CD4-positive, alpha-beta T cell (primary cell): ENCODE results near the gene BMP10. TPM values are rescaled to one million over a fixed set of nuclear protein-coding genes. Genes with fewer than 3 reads are reported as not detected.
A peak's percentile ranks its signal among the peaks of the same experiment; 100 is the strongest.

Experiments used
- ATAC-seq: fragments of 200-7000 bp; cut with Tn5 transposase; one replicate; pipeline ENCODE4 v1.10.0; 2022; ENCODE audit warnings: mild to moderate bottlenecking; ENCODE audit not compliant: poor library complexity
- CTCF ChIA-PET: fragments of 350-600 bp; sonication (Branson Sonifier 250); formaldehyde crosslinking; loops from one replicate; lab custom pipeline; 2021; ENCODE audit warnings: antibody characterized with exemption, inconsistent platforms; lab: Charles Lee
- POLR2A ChIA-PET: fragments of 350-600 bp; sonication (Branson Sonifier 250); formaldehyde crosslinking; loops from one replicate; lab custom pipeline; 2021; ENCODE audit warnings: antibody characterized with exemption, inconsistent platforms; lab: Charles Lee
- DNase-seq, 14 experiments: peaks; one replicate each; pipeline ENCODE4 v3.0.0-alpha.2; 2013 to 2020; ENCODE audit warnings: mixed read lengths in 2 of 14
- H3K27ac ChIP-seq, 2 donors: one replicate each; pipeline versions ENCODE4 v1.5.1 to v1.7.0; 2013; ENCODE audit warnings: low read length in 2 of 2, low read depth in 1 of 2, mild to moderate bottlenecking in 1 of 2
- H3K27me3 ChIP-seq, 2 experiments: 1 replicate in 1 of 2; 2 replicates in 1 of 2; pipeline versions ENCODE4 v1.6.1 to v1.7.0; 2013; ENCODE audit warnings: low read length in 2 of 2, control low read depth in 1 of 2, mild to moderate bottlenecking in 1 of 2, moderate library complexity in 1 of 2; ENCODE audit not compliant: insufficient read depth in 2 of 2, control insufficient read depth in 1 of 2
- H3K36me3 ChIP-seq: one replicate; pipeline ENCODE4 v1.6.1; 2013; ENCODE audit warnings: low read length, control low read depth; ENCODE audit not compliant: insufficient read depth
- H3K4me1 ChIP-seq: one replicate; pipeline ENCODE4 v1.6.1; 2013; ENCODE audit warnings: low read length, control low read depth; ENCODE audit not compliant: insufficient read depth
- H3K4me3 ChIP-seq: one replicate; pipeline ENCODE4 v1.5.1; 2013; ENCODE audit warnings: mild to moderate bottlenecking, low read length, moderate library complexity
- H3K9me3 ChIP-seq, 2 experiments: 1 replicate in 1 of 2; 2 replicates in 1 of 2; pipeline versions ENCODE4 v1.6.1 to v1.7.0; 2013; ENCODE audit warnings: low read length in 2 of 2, mild to moderate bottlenecking in 2 of 2, control low read depth in 1 of 2, moderate library complexity in 1 of 2; ENCODE audit not compliant: control insufficient read depth in 1 of 2, insufficient read depth in 1 of 2
- H3K27ac Mint-ChIP-seq: one replicate; pipeline ENCODE4 v1.8.0; 2020; ENCODE audit warnings: mixed read lengths
- H3K27me3 Mint-ChIP-seq: one replicate; pipeline ENCODE4 v1.8.0; 2021; ENCODE audit warnings: mixed read lengths
- H3K36me3 Mint-ChIP-seq: one replicate; pipeline ENCODE4 v1.8.0; 2021; ENCODE audit warnings: low read depth, mixed read lengths
- H3K4me1 Mint-ChIP-seq: one replicate; pipeline ENCODE4 v1.8.0; 2021; ENCODE audit warnings: low read depth, mixed read lengths
- H3K4me3 Mint-ChIP-seq: one replicate; pipeline ENCODE4 v1.8.0; 2020; ENCODE audit warnings: mild to moderate bottlenecking, mixed read lengths
- H3K9me3 Mint-ChIP-seq: one replicate; pipeline ENCODE4 v1.8.0; 2020; ENCODE audit warnings: mixed read lengths
- CTCF ChIP-seq: fragments of 200-600 bp; IDR thresholded peaks from one replicate; pipeline ENCODE4 v1.8.0; 2022; ENCODE audit warnings: antibody characterized with exemption, mild to moderate bottlenecking
- intact Hi-C, 2 experiments: fragments of 100-400 bp; cut with DNase I in 1 of 2; cut with micrococcal nuclease in 1 of 2; formaldehyde crosslinking; loops; one replicate each; pipeline versions ENCODE4 v1.15.1 to v1.9.0; 2023 to 2025; cut with DNase I, micrococcal nuclease
- total RNA-seq, 174 experiments: library from RNA in 2 of 174; stranded (reverse) in 2 of 174; gene quantifications; one replicate each; pipeline ENCODE4 v1.2.3 and lab custom pipeline; 2021 to 2026

BMP10 gene
- total RNA-seq, 2 experiments from 2014 or later = not detected

DNA sequence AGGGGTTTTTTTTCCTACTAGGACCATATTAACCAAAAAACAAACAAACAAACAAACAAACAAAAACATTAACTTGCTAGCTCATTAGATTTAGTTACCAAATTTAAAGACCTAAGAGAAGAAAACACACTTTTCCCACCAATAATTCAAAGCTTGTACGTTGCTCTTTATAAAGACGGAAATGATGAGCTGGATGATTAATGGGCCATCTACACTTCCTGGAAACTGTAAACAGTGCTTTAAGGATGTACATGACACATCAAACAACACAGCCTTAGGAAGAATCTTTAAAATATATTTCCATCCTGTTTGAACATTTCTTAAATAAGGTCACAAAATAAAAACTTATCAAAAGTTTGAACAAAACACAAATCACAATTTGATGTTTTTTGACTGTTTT is 982 bp downstream of the BMP10 start:
- H3K9me3 ChIP-seq = no peaks in the 10 kb centered on the region
- CTCF ChIA-PET = interaction anchor here (1.1 kb wide), 1 partner anchor 10 kb away, joined by 3 read pairs; no protein-coding TSS in a partner anchor

DNA sequence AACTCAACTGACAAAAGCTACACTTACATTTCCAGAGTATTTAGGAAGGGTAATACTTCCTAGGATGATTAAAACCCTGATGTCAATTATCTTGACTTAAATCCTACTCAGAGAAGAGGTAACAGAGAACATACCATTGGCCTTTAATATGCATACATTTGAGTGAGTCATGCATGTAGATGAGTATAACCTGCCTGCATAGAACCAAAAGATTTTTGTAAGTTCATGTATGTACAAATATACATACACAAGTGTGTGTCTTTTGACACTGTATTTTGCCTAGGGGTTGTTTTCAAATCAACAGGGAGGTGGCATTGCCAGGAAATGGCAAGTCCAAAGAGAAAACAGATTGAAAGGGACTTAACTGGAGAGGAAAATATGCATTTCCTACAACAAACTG is 6.1 kb downstream of the BMP10 start:
- CTCF ChIA-PET = no interaction called here
- H3K36me3 Mint-ChIP-seq = no peaks in the 10 kb centered on the region
- intact Hi-C loops = loop anchor here in 1 of 2 experiments (5.0 kb wide), 1 partner anchor 37 kb away; no protein-coding TSS in a partner anchor
- Histone ChIP-seq H3K9me3 (no peaks in the 10 kb centered on the region), H3K27me3 (no peaks in the 10 kb centered on the region), H3K27ac (no peak overlapping the region), H3K36me3 (no peaks in the 10 kb centered on the region), H3K4me1 (no peaks in the 10 kb centered on the region), H3K4me3 (no peak overlapping the region)
- H3K4me3 Mint-ChIP-seq = no peak overlapping the region
- DNase-seq (no peak), ATAC-seq (no peak)
- no peaks in the 10 kb centered on the region for H3K9me3 Mint-ChIP-seq
- H3K27ac Mint-ChIP-seq = no peak overlapping the region
- H3K27me3 Mint-ChIP-seq = no peaks in the 10 kb centered on the region
- POLR2A ChIA-PET = no interaction called here
- no peaks in the 10 kb centered on the region for H3K4me1 Mint-ChIP-seq
- no peak for TF ChIP-seq CTCF

More for the DNA sequence above, 982 bp downstream of the BMP10 start:
- ATAC-seq = no peak
- Histone ChIP-seq H3K4me3 (no peak overlapping the region), H3K27me3 (no peaks in the 10 kb centered on the region), H3K27ac (no peak overlapping the region), H3K4me1 (no peaks in the 10 kb centered on the region), H3K36me3 (no peaks in the 10 kb centered on the region)
- Mint-ChIP-seq H3K36me3 (no peaks in the 10 kb centered on the region), H3K4me3 (no peak overlapping the region), H3K27me3 (no peaks in the 10 kb centered on the region), H3K4me1 (no peaks in the 10 kb centered on the region), H3K9me3 (no peaks in the 10 kb centered on the region), H3K27ac (no peak overlapping the region)
- DNase-seq = peak in 1 of 14 experiments; percentile 7
- intact Hi-C loops = no loop called here
- POLR2A ChIA-PET = no interaction called here
- TF ChIP-seq CTCF = no peak

DNA sequence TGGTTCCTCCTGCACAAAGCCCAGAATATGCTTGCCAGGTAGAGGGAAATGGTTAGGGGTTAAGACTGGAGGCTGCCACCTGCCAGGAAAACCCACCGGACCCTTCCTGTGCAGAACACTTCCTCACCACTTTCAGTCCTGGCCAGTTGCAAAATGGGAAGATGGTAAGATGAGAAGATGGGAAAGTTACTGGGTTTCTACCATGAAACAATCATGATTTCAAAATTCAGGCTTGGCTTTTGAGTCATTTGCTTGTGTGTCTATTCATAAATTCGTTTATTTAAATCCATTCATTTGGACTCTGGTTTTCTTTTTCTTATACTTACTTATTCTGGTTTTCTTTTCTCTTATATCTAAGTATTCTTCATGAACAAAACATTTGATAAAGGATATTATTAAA is 7.2 kb downstream of the BMP10 start:
- H3K27me3 ChIP-seq = no peaks in the 10 kb centered on the region
- Mint-ChIP-seq H3K27ac (no peak overlapping the region), H3K4me3 (no peak overlapping the region), H3K36me3 (no peaks in the 10 kb centered on the region), H3K9me3 (no peaks in the 10 kb centered on the region), H3K4me1 (no peaks in the 10 kb centered on the region), H3K27me3 (no peaks in the 10 kb centered on the region)
- H3K27ac ChIP-seq = no peak overlapping the region
- H3K9me3 ChIP-seq = no peaks in the 10 kb centered on the region
- H3K36me3 ChIP-seq = no peaks in the 10 kb centered on the region
- intact Hi-C loops = no loop called here
- TF ChIP-seq CTCF = no peak
- H3K4me3 ChIP-seq = no peak overlapping the region
- DNase-seq (no peak), ATAC-seq (no peak)
- no peaks in the 10 kb centered on the region for H3K4me1 ChIP-seq
- ChIA-PET CTCF (no interaction called here), POLR2A (no interaction called here)
